Measurements from ENCODE around the gene MYO1A.
"Not testable (repeated sequence)": the region's sequence is repeated elsewhere in the genome, so short reads cannot be mapped to it uniquely, and the experiment has no call there.

MYO1A gene

DNA sequence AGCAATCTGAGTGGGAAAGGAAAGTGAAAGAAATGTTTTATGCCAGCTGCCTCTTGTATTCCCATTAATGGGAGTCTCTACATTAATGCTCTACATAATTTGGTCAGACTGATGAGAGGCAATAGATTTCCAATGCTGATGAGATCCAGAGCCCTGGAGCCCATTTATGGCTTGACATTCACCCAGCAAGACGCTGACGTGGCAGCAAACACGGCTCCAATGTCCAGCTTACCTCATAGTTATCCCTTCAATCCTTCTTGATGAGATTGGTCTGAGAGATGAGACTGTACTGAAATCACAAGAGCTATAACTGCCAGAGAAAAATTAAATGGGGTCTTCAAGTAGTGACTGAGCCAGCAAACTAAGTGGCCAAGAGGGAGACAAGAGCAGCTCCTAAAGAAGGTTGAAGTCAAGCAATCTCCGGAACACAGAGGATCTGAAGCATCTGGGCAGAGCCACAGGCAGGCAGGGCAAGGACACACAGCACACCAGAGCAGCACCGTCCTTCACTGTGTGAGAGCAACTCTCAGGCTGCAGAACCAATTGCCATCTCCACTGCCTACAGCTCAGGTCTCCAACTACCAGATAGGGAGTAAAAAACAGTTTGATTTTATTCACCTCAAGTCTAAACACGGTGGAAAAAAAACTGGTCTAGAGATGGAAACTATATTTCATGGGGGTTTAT is 7.3 kb upstream of the MYO1A start:
- Histone ChIP-seq H3K36me3 (ENCODE audit: insufficient read depth, low read length) (peaks cover 32% of the 10 kb centered on the region), H3K4me1 (ENCODE audit: control insufficient read depth, insufficient read depth, low read length) (no peaks in the 10 kb centered on the region), H3K9ac (ENCODE audit: low read depth, low read length) (no peak overlapping the region), H3K27me3 (ENCODE audit: control insufficient read depth, insufficient read depth, low read length) (no peaks in the 10 kb centered on the region), H3K4me3 (ENCODE audit: low read length) (no peak overlapping the region), H3K4me2 (ENCODE audit: low read length) (no peak overlapping the region), H3K9me3 (replicated peaks; ENCODE audit: low read length) (no peaks in the 10 kb centered on the region)

DNA sequence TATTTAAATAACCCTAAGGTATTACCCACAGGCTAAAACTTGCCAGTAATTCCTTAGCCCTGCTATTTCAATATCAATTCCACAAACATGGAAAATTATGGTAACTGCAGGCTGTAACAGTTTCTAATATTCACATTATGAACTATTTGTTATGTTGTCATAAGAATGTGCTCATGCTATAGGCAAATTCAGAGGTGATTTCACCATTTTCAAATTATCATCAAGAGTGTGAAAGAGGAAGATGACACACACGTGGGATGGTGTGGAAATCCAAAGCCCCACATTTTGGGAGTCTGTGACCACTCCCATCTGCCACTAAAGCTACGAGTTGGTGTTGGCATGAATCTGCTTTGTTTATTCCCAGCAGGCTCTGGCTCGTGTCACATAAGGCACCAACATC is 5.9 kb upstream of the MYO1A start:
- Histone ChIP-seq H3K4me2 (ENCODE audit: low read length) (no peak overlapping the region), H3K9me3 (replicated peaks; ENCODE audit: low read length) (no peaks in the 10 kb centered on the region), H3K4me3 (ENCODE audit: low read length) (no peak overlapping the region), H3K9ac (ENCODE audit: low read depth, low read length) (no peak overlapping the region), H3K4me1 (ENCODE audit: control insufficient read depth, insufficient read depth, low read length) (no peaks in the 10 kb centered on the region), H3K36me3 (ENCODE audit: insufficient read depth, low read length) (peaks cover 30% of the 10 kb centered on the region), H3K27me3 (ENCODE audit: control insufficient read depth, insufficient read depth, low read length) (peaks cover 4% of the 10 kb centered on the region)

DNA sequence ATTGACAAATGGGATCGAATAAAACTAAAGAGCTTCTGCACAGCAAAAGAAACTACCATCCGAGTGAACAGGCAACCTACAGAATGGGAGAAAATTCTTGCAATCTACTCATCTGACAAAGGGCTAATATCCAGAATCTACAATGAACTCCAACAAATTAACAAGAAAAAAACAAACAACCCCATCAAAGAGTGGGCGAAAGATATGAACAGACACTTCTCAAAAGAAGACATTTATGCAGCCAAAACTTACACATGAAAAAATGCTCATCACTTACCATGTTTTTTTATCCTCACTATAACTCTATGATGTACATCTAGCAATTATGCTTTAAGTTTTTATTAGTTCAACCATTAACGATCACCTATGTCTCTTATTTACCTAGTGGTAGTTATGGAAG is 4.0 kb upstream of the MYO1A start:
- H3K27me3 ChIP-seq (ENCODE audit: control insufficient read depth, insufficient read depth, low read length); H3K9ac ChIP-seq (ENCODE audit: low read depth, low read length); H3K4me3 ChIP-seq (ENCODE audit: low read length); H3K4me2 ChIP-seq (ENCODE audit: low read length); H3K9me3 ChIP-seq (replicated peaks; ENCODE audit: low read length); H3K4me1 ChIP-seq (ENCODE audit: control insufficient read depth, insufficient read depth, low read length): not testable (repeated sequence)
- peaks cover 12% of the 10 kb centered on the region for H3K36me3 ChIP-seq (ENCODE audit: insufficient read depth, low read length)

DNA sequence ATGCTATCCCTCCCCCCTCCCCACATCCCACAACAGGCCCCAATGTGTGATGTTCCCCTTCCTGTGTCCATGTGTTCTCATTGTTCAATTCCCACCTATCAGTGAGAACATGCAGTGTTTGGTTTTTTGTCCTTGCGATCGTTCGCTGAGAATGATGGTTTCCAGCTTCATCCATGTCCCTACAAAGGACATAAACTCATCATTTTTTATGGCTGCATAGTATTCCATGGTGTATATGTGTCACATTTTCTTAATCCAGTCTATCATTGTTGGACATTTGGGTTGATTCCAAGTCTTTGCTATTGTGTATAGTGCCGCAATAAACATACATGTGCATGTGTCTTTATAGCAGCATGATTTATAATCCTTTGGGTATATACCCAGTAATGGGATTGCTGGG is 3.2 kb upstream of the MYO1A start:
- not testable (repeated sequence) for H3K9ac ChIP-seq (ENCODE audit: low read depth, low read length); H3K9me3 ChIP-seq (replicated peaks; ENCODE audit: low read length); H3K36me3 ChIP-seq (ENCODE audit: insufficient read depth, low read length); H3K27me3 ChIP-seq (ENCODE audit: control insufficient read depth, insufficient read depth, low read length); H3K4me3 ChIP-seq (ENCODE audit: low read length); H3K4me1 ChIP-seq (ENCODE audit: control insufficient read depth, insufficient read depth, low read length); H3K4me2 ChIP-seq (ENCODE audit: low read length)

DNA sequence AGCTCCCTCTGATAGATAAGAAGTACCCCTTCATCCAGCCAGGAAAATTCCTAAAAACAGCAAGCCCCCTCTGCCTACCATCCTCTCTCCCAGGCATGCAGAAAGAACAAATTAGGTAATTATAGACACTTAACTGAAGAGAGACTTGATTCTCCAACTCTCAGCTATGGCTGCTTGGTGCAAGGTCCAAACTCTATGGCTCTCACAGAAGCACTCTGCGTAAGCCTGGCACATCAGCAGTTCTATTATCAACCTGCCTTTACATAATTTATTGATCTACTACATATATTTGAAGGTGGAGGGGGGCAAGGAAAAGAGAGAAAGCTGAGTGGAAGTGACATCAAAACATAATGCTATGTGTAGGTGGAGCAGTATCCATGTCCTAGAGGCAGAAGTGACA is 1.1 kb upstream of the MYO1A start:
- no peak overlapping the region for H3K9ac ChIP-seq (ENCODE audit: low read depth, low read length)
- H3K9me3 ChIP-seq (replicated peaks; ENCODE audit: low read length), result no peaks in the 10 kb centered on the region
- no peak overlapping the region for H3K4me3 ChIP-seq (ENCODE audit: low read length)
- no peak overlapping the region for H3K4me2 ChIP-seq (ENCODE audit: low read length)
- peaks cover 19% of the 10 kb centered on the region for H3K27me3 ChIP-seq (ENCODE audit: control insufficient read depth, insufficient read depth, low read length)
- no peaks in the 10 kb centered on the region for H3K4me1 ChIP-seq (ENCODE audit: control insufficient read depth, insufficient read depth, low read length)
- no peaks in the 10 kb centered on the region for H3K36me3 ChIP-seq (ENCODE audit: insufficient read depth, low read length)

DNA sequence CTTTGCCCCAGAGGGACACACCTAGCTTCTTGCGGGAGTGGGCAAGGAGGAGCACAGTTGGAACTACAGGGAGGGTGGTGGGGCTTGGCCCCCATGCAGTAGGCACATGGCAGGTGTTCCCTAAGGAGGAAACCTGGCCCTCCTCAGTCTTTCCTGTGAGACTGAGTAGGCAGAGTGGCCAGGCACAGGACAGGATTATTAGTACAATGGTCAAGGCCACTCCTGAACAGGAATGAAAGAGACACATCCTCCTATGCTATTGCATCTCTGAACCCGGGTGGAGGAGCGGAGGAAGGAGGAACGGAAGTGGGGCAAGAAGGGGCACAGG is 846 bp downstream of the MYO1A start:
- no peaks in the 10 kb centered on the region for H3K4me1 ChIP-seq (ENCODE audit: control insufficient read depth, insufficient read depth, low read length)
- H3K4me2 ChIP-seq (ENCODE audit: low read length), result no peak overlapping the region
- no peak overlapping the region for H3K4me3 ChIP-seq (ENCODE audit: low read length)
- H3K27me3 ChIP-seq (ENCODE audit: control insufficient read depth, insufficient read depth, low read length), result peaks cover 30% of the 10 kb centered on the region
- no peaks in the 10 kb centered on the region for H3K9me3 ChIP-seq (replicated peaks; ENCODE audit: low read length)
- H3K36me3 ChIP-seq (ENCODE audit: insufficient read depth, low read length), result no peaks in the 10 kb centered on the region
- H3K9ac ChIP-seq (ENCODE audit: low read depth, low read length), result no peak overlapping the region

DNA sequence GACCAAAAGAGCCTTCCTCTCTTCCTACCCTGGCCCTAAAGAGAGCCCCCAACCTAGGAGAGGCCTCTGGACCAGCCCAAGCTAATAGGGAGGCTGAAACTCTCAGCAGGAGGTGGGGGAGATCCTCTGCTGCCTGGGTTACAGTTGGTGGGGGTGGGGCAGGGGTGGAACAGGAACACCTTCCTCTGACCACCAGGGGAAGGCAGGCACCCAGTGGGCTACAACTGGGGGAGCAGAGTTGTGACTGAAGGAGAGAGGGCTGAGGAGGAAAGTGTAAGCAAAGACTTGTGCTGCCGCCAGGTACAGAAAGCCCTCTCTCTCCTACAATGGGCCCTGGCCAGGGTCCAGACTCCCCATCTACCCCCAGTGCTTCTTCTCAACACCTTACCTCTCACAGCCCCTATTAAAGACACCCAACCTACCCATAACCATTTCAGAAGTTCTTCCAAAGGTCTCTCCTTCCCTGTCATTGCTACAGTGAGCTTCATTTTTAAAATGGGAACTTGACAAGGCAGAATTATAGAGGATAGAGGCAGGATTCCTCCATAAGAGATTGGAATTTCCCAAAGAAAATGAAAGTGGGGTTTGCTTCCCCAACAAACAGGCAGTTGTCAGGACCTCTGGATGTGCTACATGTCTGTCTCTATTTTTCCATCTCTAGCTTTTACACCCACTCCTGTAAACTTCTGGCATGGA is 1.4 kb downstream of the MYO1A start:
- H3K4me3 ChIP-seq (ENCODE audit: low read length), result no peak overlapping the region
- H3K27me3 ChIP-seq (ENCODE audit: control insufficient read depth, insufficient read depth, low read length), result peaks cover 35% of the 10 kb centered on the region
- H3K9me3 ChIP-seq (replicated peaks; ENCODE audit: low read length), result no peaks in the 10 kb centered on the region
- H3K9ac ChIP-seq (ENCODE audit: low read depth, low read length), result no peak overlapping the region
- no peaks in the 10 kb centered on the region for H3K36me3 ChIP-seq (ENCODE audit: insufficient read depth, low read length)
- no peak overlapping the region for H3K4me2 ChIP-seq (ENCODE audit: low read length)
- H3K4me1 ChIP-seq (ENCODE audit: control insufficient read depth, insufficient read depth, low read length), result no peaks in the 10 kb centered on the region

DNA sequence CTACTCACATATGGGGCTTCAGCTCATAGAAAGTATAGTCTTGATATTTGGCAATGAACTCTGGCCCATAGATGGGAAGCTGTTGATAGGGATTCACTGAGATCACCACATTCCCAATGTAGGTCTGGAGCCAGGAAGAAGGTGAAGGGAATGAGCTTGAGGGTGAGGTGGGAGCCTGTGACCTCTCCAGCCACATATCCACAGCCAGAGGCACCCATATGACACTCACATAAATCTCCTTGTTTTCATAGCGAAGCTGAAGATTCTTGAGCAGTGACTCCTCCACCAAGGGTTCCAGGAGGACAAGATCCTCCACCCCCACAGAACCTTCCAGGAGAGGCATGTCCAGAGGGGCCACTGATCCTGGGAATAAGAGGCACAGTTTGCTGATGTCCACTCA is 1.9 kb downstream of the MYO1A start:
- H3K27me3 ChIP-seq (ENCODE audit: control insufficient read depth, insufficient read depth, low read length), result peaks cover 40% of the 10 kb centered on the region
- no peaks in the 10 kb centered on the region for H3K4me1 ChIP-seq (ENCODE audit: control insufficient read depth, insufficient read depth, low read length)
- H3K4me2 ChIP-seq (ENCODE audit: low read length), result no peak overlapping the region
- H3K36me3 ChIP-seq (ENCODE audit: insufficient read depth, low read length), result no peaks in the 10 kb centered on the region
- no peak overlapping the region for H3K9ac ChIP-seq (ENCODE audit: low read depth, low read length)
- H3K4me3 ChIP-seq (ENCODE audit: low read length), result no peak overlapping the region
- H3K9me3 ChIP-seq (replicated peaks; ENCODE audit: low read length), result no peaks in the 10 kb centered on the region

DNA sequence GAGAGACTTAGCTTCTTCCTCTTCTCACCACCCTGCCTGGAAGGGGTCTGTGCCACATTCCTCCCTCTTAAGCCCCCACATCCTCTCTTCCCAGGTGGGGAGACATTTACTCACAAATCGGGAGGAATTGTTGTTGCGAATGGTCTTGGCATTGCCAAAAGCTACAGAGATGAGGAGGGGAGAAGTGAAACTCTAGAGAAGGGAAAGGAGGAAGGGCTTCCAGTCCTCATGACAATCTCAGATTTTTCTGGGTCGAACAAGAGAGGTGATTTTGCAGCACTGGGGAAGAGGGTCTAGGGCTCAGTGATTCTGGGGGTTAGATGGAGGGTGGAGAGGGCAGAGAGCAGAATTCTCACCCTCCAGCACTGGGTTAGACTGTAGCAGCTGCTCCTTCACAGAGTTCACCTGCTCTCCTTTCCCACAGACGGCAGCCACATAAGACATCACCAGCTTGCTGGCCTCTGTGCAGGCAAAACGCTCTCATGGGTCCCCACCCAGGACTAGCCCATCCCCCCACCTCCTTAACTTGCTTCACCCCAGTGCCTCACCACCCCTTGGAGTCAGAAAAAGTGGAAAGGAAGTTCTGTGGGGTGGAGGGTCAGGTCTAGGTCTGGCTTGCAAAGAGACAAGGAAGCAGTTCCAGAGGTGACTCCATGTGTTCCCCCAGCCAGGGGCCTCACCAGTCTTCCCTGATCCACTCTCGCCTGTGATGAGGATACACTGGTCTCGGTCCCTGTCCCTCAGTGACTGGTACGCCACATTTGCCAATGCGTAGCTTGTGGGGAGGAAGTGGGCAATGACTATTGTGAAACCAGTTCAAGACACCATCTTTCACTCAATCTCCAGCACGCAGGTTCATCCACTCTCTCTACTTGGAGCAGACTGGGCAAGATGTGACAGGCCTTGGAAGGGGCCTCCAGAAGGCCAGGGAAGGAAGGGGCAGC is 2.7 kb downstream of the MYO1A start:
- Histone ChIP-seq H3K9me3 (replicated peaks; ENCODE audit: low read length) (no peaks in the 10 kb centered on the region), H3K4me2 (ENCODE audit: low read length) (no peak overlapping the region), H3K27me3 (ENCODE audit: control insufficient read depth, insufficient read depth, low read length) (peaks cover 47% of the 10 kb centered on the region), H3K4me1 (ENCODE audit: control insufficient read depth, insufficient read depth, low read length) (no peaks in the 10 kb centered on the region), H3K36me3 (ENCODE audit: insufficient read depth, low read length) (no peaks in the 10 kb centered on the region), H3K4me3 (ENCODE audit: low read length) (no peak overlapping the region), H3K9ac (ENCODE audit: low read depth, low read length) (no peak overlapping the region)

DNA sequence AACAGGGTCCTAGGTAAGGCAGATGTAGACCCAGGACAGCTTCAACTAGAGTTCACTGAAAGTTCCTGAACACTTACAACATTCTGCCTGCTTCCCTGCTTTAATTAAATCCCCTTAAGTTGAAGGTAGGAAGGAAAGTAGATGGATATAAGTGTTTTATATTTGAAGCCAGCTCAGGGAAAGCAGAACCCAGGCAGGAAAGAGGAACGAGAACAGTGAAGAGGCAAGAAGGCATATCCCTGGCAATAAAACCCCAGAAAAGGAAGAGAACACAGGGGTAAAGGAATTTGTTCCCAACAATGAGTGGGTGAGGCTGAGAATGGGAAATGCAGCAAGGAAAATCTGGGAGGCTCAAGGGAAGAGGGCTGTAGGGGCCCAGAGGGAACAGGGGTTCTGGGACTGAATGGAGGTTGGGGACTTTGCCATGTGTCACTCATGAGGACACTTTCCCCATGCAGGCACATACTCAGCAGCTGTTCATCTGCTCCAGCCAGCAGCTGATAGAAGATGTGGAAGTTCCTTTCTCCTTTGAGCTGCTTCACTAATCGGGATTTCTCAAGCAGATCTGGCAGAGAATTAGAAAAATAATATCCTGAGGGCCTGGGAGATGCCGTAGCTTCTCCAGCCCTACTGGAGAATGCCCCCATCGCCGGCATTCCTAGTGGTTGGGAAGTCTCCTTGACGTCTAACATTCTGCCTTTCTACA is 3.7 kb downstream of the MYO1A start:
- Histone ChIP-seq H3K4me3 (ENCODE audit: low read length) (no peak overlapping the region), H3K27me3 (ENCODE audit: control insufficient read depth, insufficient read depth, low read length) (peaks cover 53% of the 10 kb centered on the region), H3K9me3 (replicated peaks; ENCODE audit: low read length) (no peaks in the 10 kb centered on the region), H3K9ac (ENCODE audit: low read depth, low read length) (no peak overlapping the region), H3K4me2 (ENCODE audit: low read length) (no peak overlapping the region), H3K36me3 (ENCODE audit: insufficient read depth, low read length) (no peaks in the 10 kb centered on the region), H3K4me1 (ENCODE audit: control insufficient read depth, insufficient read depth, low read length) (no peaks in the 10 kb centered on the region)

DNA sequence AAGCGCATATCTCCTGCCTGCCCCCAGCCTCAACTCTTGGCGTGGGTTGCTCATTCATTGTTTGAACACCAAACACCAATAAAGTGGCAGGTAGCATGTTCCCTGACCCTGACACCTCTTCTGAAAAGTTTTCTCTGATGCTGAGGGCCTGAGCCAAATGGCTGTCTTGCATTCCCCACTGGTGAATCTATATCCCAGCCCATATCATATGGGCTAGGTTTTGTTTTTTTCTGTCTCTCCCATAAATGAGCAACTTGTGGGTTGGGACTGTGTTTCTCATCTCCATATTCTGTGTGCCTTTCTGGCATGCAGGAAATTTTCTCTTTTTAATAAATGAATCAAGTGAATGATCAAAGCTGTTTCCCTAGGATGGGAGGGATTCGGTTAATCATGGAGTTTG is 5.0 kb downstream of the MYO1A start:
- H3K4me3 ChIP-seq (ENCODE audit: low read length), result no peak overlapping the region
- H3K36me3 ChIP-seq (ENCODE audit: insufficient read depth, low read length), result no peaks in the 10 kb centered on the region
- H3K9ac ChIP-seq (ENCODE audit: low read depth, low read length), result no peak overlapping the region
- no peaks in the 10 kb centered on the region for H3K9me3 ChIP-seq (replicated peaks; ENCODE audit: low read length)
- H3K4me2 ChIP-seq (ENCODE audit: low read length), result no peak overlapping the region
- peaks cover 66% of the 10 kb centered on the region for H3K27me3 ChIP-seq (ENCODE audit: control insufficient read depth, insufficient read depth, low read length)
- H3K4me1 ChIP-seq (ENCODE audit: control insufficient read depth, insufficient read depth, low read length), result no peaks in the 10 kb centered on the region

Measured in skeletal muscle satellite cell (primary cell).